Sigmoid colon (tissue), 4 donors: ENCODE results near the gene RPS5.

Source experiments
- CTCF ChIP-seq, 4 experiments: fragments of 450-650 bp in 3 of 4; fragments of 200-600 bp in 1 of 4; IDR thresholded peaks; one replicate each; pipeline ENCODE4 v1.5.1; 2016 to 2019; ENCODE audit warnings: antibody characterized with exemption in 4 of 4, mild to moderate bottlenecking in 3 of 4, moderate library complexity in 2 of 4
- EP300 ChIP-seq, 4 donors: sonication (generic); formaldehyde crosslinking; IDR thresholded peaks; one replicate each; pipeline ENCODE4 v1.6.1; 2017; ENCODE audit warnings: antibody characterized with exemption in 4 of 4
- POLR2A ChIP-seq, 2 donors: fragments of 450-650 bp; IDR thresholded peaks; one replicate each; pipeline ENCODE4 v1.6.1; 2016; ENCODE audit warnings: antibody characterized with exemption in 2 of 2, mild to moderate bottlenecking in 2 of 2, moderate library complexity in 2 of 2

GRCh38 chr19:58396691-58397532, 9.8 kb downstream of the RPS5 start:
- TF ChIP-seq EP300 (IDR thresholded peaks at IDR 0.05) (no peak), CTCF (IDR thresholded peaks at IDR 0.05) (no peak), POLR2A (IDR thresholded peaks at IDR 0.05) (no peak)
